Mesothelial cell of epicardium (in vitro differentiated cells): ENCODE measurements around the gene CYLD. TPM values are rescaled to one million over a fixed set of nuclear protein-coding genes. Genes with fewer than 3 reads are reported as not detected.
A peak's percentile ranks its signal among the peaks of the same experiment; 100 is the strongest.

ENCODE experiments used
- DNase-seq, 2 experiments: peaks; one replicate each; pipeline ENCODE4 v3.0.0; 2021; ENCODE audit warnings: low spot score in 2 of 2; ENCODE audit not compliant: unreplicated experiment in 2 of 2
- H3K27ac Mint-ChIP-seq: 2 replicates; pipeline ENCODE4 v1.8.0; 2021; ENCODE audit warnings: mixed read lengths
- H3K27me3 Mint-ChIP-seq: 2 replicates; pipeline ENCODE4 v1.8.0; 2021; ENCODE audit warnings: low read depth, mixed read lengths
- H3K36me3 Mint-ChIP-seq: 2 replicates; pipeline ENCODE4 v1.8.0; 2021; ENCODE audit warnings: mixed read lengths
- H3K4me1 Mint-ChIP-seq: 2 replicates; pipeline ENCODE4 v1.8.0; 2021; ENCODE audit warnings: mixed read lengths
- H3K4me3 Mint-ChIP-seq: 2 replicates; pipeline ENCODE4 v1.8.0; 2021; ENCODE audit warnings: mild to moderate bottlenecking, moderate library complexity, mixed read lengths
- H3K9me3 Mint-ChIP-seq: 2 replicates; pipeline ENCODE4 v1.8.0; 2021; ENCODE audit warnings: mixed read lengths
- CTCF ChIP-seq: fragments of 200-600 bp; sonication (generic); IDR thresholded peaks from one replicate; pipeline ENCODE4 v1.5.0; 2021; ENCODE audit warnings: antibody characterized with exemption; ENCODE audit not compliant: unreplicated experiment
- total RNA-seq: library from RNA; stranded (reverse); gene quantifications from 3 replicates; pipeline ENCODE4 v1.2.1, GENCODE V29; 2021

Gene CYLD
- total RNA-seq, 1 donor from 2014 or later: 20.6 TPM

- peaks cover 2% of the 10 kb centered on the region for H3K27me3 Mint-ChIP-seq
- H3K4me1 Mint-ChIP-seq: peaks cover under 1% of the 10 kb centered on the region
- no peak for DNase-seq
- H3K36me3 Mint-ChIP-seq: no peaks in the 10 kb centered on the region
- no peak for TF ChIP-seq CTCF
- no peak overlapping the region for H3K4me3 Mint-ChIP-seq
- no peaks in the 10 kb centered on the region for H3K9me3 Mint-ChIP-seq
- no peak overlapping the region for H3K27ac Mint-ChIP-seq
Observed at GRCh38 chr16:50712956-50713355, 28.9 kb upstream of the CYLD start.

- Mint-ChIP-seq H3K4me1 (peaks cover 8% of the 10 kb centered on the region), H3K27me3 (no peaks in the 10 kb centered on the region), H3K4me3 (no peak overlapping the region), H3K9me3 (no peaks in the 10 kb centered on the region), H3K27ac (no peak overlapping the region), H3K36me3 (no peaks in the 10 kb centered on the region)
- no peak for TF ChIP-seq CTCF
- DNase-seq: no peak
Observed at GRCh38 chr16:50717091-50717490, 24.8 kb upstream of the CYLD start.

GRCh38 chr16:50717494-50717893 lies 24.4 kb upstream of the CYLD start:
- Mint-ChIP-seq H3K27me3 (no peaks in the 10 kb centered on the region), H3K27ac (no peak overlapping the region), H3K4me1 (peaks cover 8% of the 10 kb centered on the region), H3K36me3 (no peaks in the 10 kb centered on the region), H3K4me3 (no peak overlapping the region), H3K9me3 (no peaks in the 10 kb centered on the region)
- TF ChIP-seq CTCF: no peak
- no peak for DNase-seq

GRCh38 chr16:50718061-50718760 lies 23.7 kb upstream of the CYLD start:
- Mint-ChIP-seq H3K27ac (no peak overlapping the region), H3K36me3 (no peaks in the 10 kb centered on the region), H3K4me3 (peak overlapping the region; percentile 5), H3K27me3 (no peaks in the 10 kb centered on the region), H3K4me1 (peaks cover 8% of the 10 kb centered on the region), H3K9me3 (no peaks in the 10 kb centered on the region)
- no peak for DNase-seq
- TF ChIP-seq CTCF: no peak

GRCh38 chr16:50718761-50719400 lies 23.0 kb upstream of the CYLD start:
- Mint-ChIP-seq H3K27ac (no peak overlapping the region), H3K36me3 (no peaks in the 10 kb centered on the region), H3K4me1 (peaks cover 8% of the 10 kb centered on the region), H3K27me3 (no peaks in the 10 kb centered on the region), H3K9me3 (peaks cover 1% of the 10 kb centered on the region), H3K4me3 (no peak overlapping the region)
- no peak for DNase-seq
- no peak for TF ChIP-seq CTCF
